Urothelium cell line (cell line): ENCODE data around the gene GNAO1.
"Not testable (repeated sequence)": the region's sequence is repeated elsewhere in the genome, so short reads cannot be mapped to it uniquely, and the experiment has no call there.

Experiments used
- DNase-seq: peaks from one replicate; pipeline ENCODE4 v3.0.0; 2011; ENCODE audit warnings: low spot score, mixed read lengths
- FAIRE-seq: peaks from 2 replicates; lab custom pipeline; 2011; peaks lifted over from hg19 to GRCh38; lab: Jason Lieb, UNC

GNAO1 gene

GRCh38 chr16:56379044-56379443 is 187.8 kb downstream of the GNAO1 start:
- not testable (repeated sequence) for FAIRE-seq, DNase-seq

GRCh38 chr16:56380778-56381485 is 189.6 kb downstream of the GNAO1 start:
- FAIRE-seq, DNase-seq: not testable (repeated sequence)

GRCh38 chr16:56382459-56382858 is 191.2 kb downstream of the GNAO1 start:
- no peak for FAIRE-seq
- no peak for DNase-seq

GRCh38 chr16:56382901-56383355 is 191.6 kb downstream of the GNAO1 start:
- FAIRE-seq: no peak
- peak; percentile 54 for DNase-seq

GRCh38 chr16:56384074-56384721 is 192.9 kb downstream of the GNAO1 start:
- DNase-seq (no peak), FAIRE-seq (no peak)

- no peak for DNase-seq
- FAIRE-seq: no peak
Observed at GRCh38 chr16:56387396-56387795, 196.1 kb downstream of the GNAO1 start.

GRCh38 chr16:56388209-56388608 is 196.9 kb downstream of the GNAO1 start:
- FAIRE-seq (no peak), DNase-seq (no peak)

- DNase-seq: peak; percentile 14
- no peak for FAIRE-seq
Observed at GRCh38 chr16:56389554-56389953, 198.3 kb downstream of the GNAO1 start.

GRCh38 chr16:56396724-56397123 is 205.4 kb downstream of the GNAO1 start:
- not testable (repeated sequence) for DNase-seq, FAIRE-seq

- DNase-seq (no peak), FAIRE-seq (no peak)
Observed at GRCh38 chr16:56399047-56399446, 207.8 kb downstream of the GNAO1 start.

GRCh38 chr16:56399486-56399885 is 208.2 kb downstream of the GNAO1 start:
- DNase-seq (no peak), FAIRE-seq (no peak)

- FAIRE-seq: no peak
- DNase-seq: no peak
Observed at GRCh38 chr16:56400458-56400857, 209.2 kb downstream of the GNAO1 start.

GRCh38 chr16:56401482-56401881 is 210.2 kb downstream of the GNAO1 start:
- peak; percentile 17 for FAIRE-seq
- DNase-seq: peak; percentile 28

GRCh38 chr16:56405977-56406672 is 214.8 kb downstream of the GNAO1 start:
- DNase-seq: no peak
- FAIRE-seq: no peak
